Brain microvascular endothelial cell (primary cell): ENCODE data around the gene TERT.

Experiments
- DNase-seq: peaks from one replicate; pipeline ENCODE4 v3.0.0-alpha.2; 2020
- H3K27ac ChIP-seq: fragments of 250-450 bp; sonication (Bioruptor Pico); 2 replicates; pipeline ENCODE4 v1.5.1; 2020; ENCODE audit warnings: mild to moderate bottlenecking, moderate library complexity
- H3K27me3 ChIP-seq: fragments of 250-450 bp; sonication (Bioruptor Pico); replicated peaks from 2 replicates; pipeline ENCODE4 v1.5.1; 2020; ENCODE audit warnings: mild to moderate bottlenecking
- H3K36me3 ChIP-seq: fragments of 250-450 bp; sonication (Bioruptor Pico); replicated peaks from 2 replicates; pipeline ENCODE4 v1.5.1; 2020; ENCODE audit warnings: mild to moderate bottlenecking
- H3K4me3 ChIP-seq: 2 replicates; pipeline ENCODE4 v1.5.1; 2011; ENCODE audit warnings: low read depth, mild to moderate bottlenecking, control low read depth, low read length, moderate library complexity
- in situ Hi-C: cut with HindIII; loops from 2 replicates; pipeline ENCODE4 v1.10.0; 2017; ENCODE audit warnings: low sequenced_read_pairs, low pct_ligation_motif_present
- TF ChIP-seq, protein P1 (sequence below): IDR thresholded peaks from 2 replicates; pipeline ENCODE4 v1.5.1; 2011; ENCODE audit warnings: low read depth, mild to moderate bottlenecking, moderate library complexity, low read length, control low read depth, inconsistent platforms; ENCODE audit errors: missing control alignments

The TERT gene

DNA sequence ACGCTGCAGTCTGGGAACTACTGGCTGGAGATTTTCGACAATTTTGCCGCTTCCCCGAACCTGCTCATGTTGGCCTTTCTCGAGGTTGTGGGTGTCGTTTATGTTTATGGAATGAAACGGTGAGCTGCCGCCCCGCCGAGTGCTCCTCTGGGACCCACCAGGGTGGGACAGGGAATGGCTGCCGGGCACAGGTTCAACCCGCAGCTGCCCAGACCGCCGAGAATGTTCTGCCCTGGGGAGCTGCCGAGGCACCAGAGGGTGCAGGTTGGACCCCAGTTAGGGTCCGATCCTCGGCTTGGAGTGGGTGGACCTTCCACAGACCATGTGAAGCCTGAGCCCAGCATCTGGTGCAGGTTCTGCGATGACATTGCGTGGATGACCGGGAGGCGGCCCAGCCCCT lies 50.6 kb downstream of the TERT start:
- H3K4me3 ChIP-seq: no peak overlapping the region
- TF ChIP-seq, protein P1, sequence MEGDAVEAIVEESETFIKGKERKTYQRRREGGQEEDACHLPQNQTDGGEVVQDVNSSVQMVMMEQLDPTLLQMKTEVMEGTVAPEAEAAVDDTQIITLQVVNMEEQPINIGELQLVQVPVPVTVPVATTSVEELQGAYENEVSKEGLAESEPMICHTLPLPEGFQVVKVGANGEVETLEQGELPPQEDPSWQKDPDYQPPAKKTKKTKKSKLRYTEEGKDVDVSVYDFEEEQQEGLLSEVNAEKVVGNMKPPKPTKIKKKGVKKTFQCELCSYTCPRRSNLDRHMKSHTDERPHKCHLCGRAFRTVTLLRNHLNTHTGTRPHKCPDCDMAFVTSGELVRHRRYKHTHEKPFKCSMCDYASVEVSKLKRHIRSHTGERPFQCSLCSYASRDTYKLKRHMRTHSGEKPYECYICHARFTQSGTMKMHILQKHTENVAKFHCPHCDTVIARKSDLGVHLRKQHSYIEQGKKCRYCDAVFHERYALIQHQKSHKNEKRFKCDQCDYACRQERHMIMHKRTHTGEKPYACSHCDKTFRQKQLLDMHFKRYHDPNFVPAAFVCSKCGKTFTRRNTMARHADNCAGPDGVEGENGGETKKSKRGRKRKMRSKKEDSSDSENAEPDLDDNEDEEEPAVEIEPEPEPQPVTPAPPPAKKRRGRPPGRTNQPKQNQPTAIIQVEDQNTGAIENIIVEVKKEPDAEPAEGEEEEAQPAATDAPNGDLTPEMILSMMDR: no peak
- H3K27ac ChIP-seq: no peak overlapping the region
- peaks cover 9% of the 10 kb centered on the region for H3K27me3 ChIP-seq
- no peaks in the 10 kb centered on the region for H3K36me3 ChIP-seq
- DNase-seq: no peak
- in situ Hi-C loops: no loop called here

GRCh38 chr5:1243487-1244130 lies 51.3 kb downstream of the TERT start:
- Histone ChIP-seq H3K27me3 (peaks cover 9% of the 10 kb centered on the region), H3K4me3 (no peak overlapping the region), H3K36me3 (no peaks in the 10 kb centered on the region), H3K27ac (no peak overlapping the region)
- TF ChIP-seq, protein P1: no peak
- no peak for DNase-seq
- in situ Hi-C loops: no loop called here

DNA sequence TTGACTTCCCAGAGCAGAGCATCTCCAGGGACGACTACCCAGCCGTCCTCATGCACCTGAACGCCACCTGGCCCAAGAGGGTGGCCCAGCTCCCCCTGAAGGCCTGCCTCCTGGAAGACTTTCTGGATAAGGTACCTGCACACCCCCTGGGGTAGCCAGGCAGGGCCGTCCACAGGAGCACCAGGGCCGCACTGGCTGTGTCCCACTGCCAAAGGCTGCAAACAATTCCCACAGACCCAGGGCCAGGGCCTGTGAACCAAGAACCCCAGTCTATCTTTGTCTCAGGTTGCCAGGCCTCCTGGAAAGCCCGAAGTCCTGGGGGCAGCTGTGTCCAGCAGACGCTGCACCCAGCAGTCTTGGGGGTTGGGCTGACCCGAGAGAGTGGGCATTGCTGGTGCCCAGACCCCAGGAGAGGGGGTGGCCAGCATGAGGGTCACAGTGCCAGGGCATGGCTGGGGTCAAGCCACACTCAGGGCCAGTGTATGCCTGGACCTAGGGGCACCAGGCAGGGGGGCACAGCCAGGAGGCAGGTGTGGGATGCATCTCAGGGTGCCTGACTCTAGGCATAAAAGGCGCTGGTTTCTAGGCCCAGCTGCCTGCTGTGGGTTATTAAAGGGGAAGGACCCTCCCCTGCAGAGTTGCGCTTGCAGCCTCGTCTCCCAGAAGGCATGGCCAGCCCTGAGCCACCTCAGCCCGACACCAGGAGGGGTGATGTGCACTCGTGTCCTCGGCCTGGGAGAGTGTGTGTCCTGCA lies 52.0 kb downstream of the TERT start:
- H3K4me3 ChIP-seq: no peak overlapping the region
- TF ChIP-seq, protein P1: no peak
- DNase-seq: no peak
- in situ Hi-C loops: no loop called here
- H3K27me3 ChIP-seq: peaks cover 9% of the 10 kb centered on the region
- no peak overlapping the region for H3K27ac ChIP-seq
- H3K36me3 ChIP-seq: no peaks in the 10 kb centered on the region

DNA sequence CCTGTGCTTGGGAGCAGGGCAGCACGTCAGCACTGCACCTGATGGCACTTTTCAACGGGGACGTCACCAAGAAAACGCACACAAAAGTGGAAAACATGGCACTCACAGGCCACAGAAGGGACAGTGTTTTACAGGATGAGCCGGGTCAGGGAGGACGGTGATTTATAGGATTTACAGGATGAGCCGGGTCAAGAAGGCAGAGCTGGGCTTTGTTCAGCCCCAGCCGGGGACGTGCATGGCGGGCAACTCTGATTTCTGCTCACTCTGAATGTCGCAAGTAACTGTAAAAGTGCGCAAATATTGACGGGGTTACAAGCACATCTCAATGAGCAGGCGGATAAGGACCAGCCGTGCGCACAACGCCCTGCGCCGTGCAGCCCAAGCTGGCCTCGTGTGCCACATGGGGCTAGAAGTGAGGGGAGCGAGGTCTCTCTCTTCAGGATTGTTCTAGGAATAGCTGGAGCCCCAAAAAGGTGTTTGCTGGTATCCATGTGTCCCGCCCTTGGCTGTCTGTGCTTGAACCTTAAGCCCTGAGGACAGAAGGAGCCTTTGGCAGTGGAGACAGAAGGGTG lies 53.3 kb downstream of the TERT start:
- Histone ChIP-seq H3K27ac (no peak overlapping the region), H3K4me3 (no peak overlapping the region), H3K27me3 (peaks cover 5% of the 10 kb centered on the region), H3K36me3 (no peaks in the 10 kb centered on the region)
- in situ Hi-C loops: no loop called here
- TF ChIP-seq, protein P1: no peak
- DNase-seq: no peak

GRCh38 chr5:1240496-1241260 lies 54.2 kb downstream of the TERT start:
- no peak for DNase-seq
- H3K27me3 ChIP-seq: no peaks in the 10 kb centered on the region
- no peak overlapping the region for H3K27ac ChIP-seq
- H3K36me3 ChIP-seq: no peaks in the 10 kb centered on the region
- TF ChIP-seq, protein P1: no peak
- in situ Hi-C loops: no loop called here
- H3K4me3 ChIP-seq: no peak overlapping the region
